HepG2 (cell line): ENCODE results near the gene PSENEN. TPM values are rescaled to one million over a fixed set of nuclear protein-coding genes. Genes with fewer than 3 reads are reported as not detected.

Experiments
- E2F5 ChIP-seq: sonication (generic); formaldehyde crosslinking; conservative IDR thresholded peaks from 2 replicates; pipeline ENCODE4 v1.4.0; 2020; ENCODE audit warnings: missing genetic modification reagents
- ERF ChIP-seq: IDR thresholded peaks from 2 replicates; pipeline ENCODE4 v1.6.1; 2018; ENCODE audit warnings: missing biosample characterization, missing genetic modification reagents
- HES4 ChIP-seq: sonication (generic); formaldehyde crosslinking; IDR thresholded peaks from 2 replicates; pipeline ENCODE4 v1.9.0; 2021; ENCODE audit warnings: mild to moderate bottlenecking, missing genetic modification reagents, borderline replicate concordance
- IRF2 ChIP-seq: IDR thresholded peaks from 2 replicates; pipeline ENCODE4 v1.6.1; 2018; ENCODE audit warnings: missing genetic modification reagents, missing compliant biosample characterization
- TFE3 ChIP-seq: IDR thresholded peaks from 2 replicates; pipeline ENCODE4 v1.6.1; 2016
- ZBTB38 ChIP-seq: sonication (generic); formaldehyde crosslinking; IDR thresholded peaks from 2 replicates; pipeline ENCODE4 v1.5.1; 2020; ENCODE audit warnings: mild to moderate bottlenecking, missing genetic modification reagents
- ZNF660 ChIP-seq: sonication (generic); formaldehyde crosslinking; IDR thresholded peaks from 2 replicates; pipeline ENCODE4 v1.5.1; 2020; ENCODE audit warnings: mild to moderate bottlenecking, low read depth, missing genetic modification reagents, borderline replicate concordance
- ZNF670 ChIP-seq: sonication (generic); formaldehyde crosslinking; IDR thresholded peaks from 2 replicates; pipeline ENCODE4 v1.8.0; 2022; ENCODE audit warnings: mild to moderate bottlenecking, missing genetic modification reagents, borderline replicate concordance
- ZSCAN12 ChIP-seq: sonication (generic); formaldehyde crosslinking; IDR thresholded peaks from 2 replicates; pipeline ENCODE4 v1.9.0; 2021; ENCODE audit warnings: mild to moderate bottlenecking, missing genetic modification reagents
- polyA plus RNA-seq, 8 experiments: library from polyadenylated mRNA; depleted of rRNA in 3 of 8; stranded (reverse) in 7 of 8; unstranded in 1 of 8; fragments of >200 nt; fragmentation: Illumina TruSeq in 4 of 8; extraction: Trizol in 4 of 8; gene quantifications; 2 replicates each; pipeline versions ENCODE4 v1.2.1 to v1.2.3, GENCODE V29; 2011 to 2016; ENCODE audit warnings: low read depth in 4 of 8, missing spikeins in 1 of 8, mixed read lengths in 1 of 8; ENCODE audit not compliant: insufficient read depth in 1 of 8
- total RNA-seq, 5 experiments: library from RNA; depleted of rRNA; stranded (reverse); fragments of >200 nt; fragmentation: Illumina TruSeq; extraction: Trizol; gene quantifications; 2 replicates each; pipeline ENCODE4 v1.2.3, GENCODE V29; 2016; ENCODE audit warnings: low read depth in 1 of 5

PSENEN gene
- total and polyA plus RNA-seq, 2 of the 13 experiments (the other 11 are each of a cell fraction or from before 2014, with no cell fraction given): 16.9 to 34.2 TPM

GRCh38 chr19:35715981-35716800, 29.3 kb upstream of the PSENEN start (continued):
- peak; percentile 52; the same call in 1 of the 2 replicates for TF ChIP-seq E2F5 (CRISPR knock-in tag)
- no peak for TF ChIP-seq IRF2 (CRISPR knock-in tag)
- no peak for TF ChIP-seq ZNF670
- no peak for TF ChIP-seq ZBTB38 (CRISPR knock-in tag)
- peak; percentile 46; the same call in 1 of the 2 replicates for TF ChIP-seq TFE3 (CRISPR knock-in tag)
- TF ChIP-seq ERF (CRISPR knock-in tag): peak; percentile 85
- 0 out of 2 replicates have a peak, but pooled peaks have one; percentile 11 for TF ChIP-seq ZSCAN12 (CRISPR knock-in tag)
- TF ChIP-seq ZNF660: no peak
- TF ChIP-seq HES4 (CRISPR knock-in tag): peak; percentile 59; the same call in 1 of the 2 replicates
